ENCODE measurements around the gene ACTR10.
"Not testable (repeated sequence)": the region's sequence is repeated elsewhere in the genome, so short reads cannot be mapped to it uniquely, and the experiment has no call there.

The ACTR10 gene

DNA sequence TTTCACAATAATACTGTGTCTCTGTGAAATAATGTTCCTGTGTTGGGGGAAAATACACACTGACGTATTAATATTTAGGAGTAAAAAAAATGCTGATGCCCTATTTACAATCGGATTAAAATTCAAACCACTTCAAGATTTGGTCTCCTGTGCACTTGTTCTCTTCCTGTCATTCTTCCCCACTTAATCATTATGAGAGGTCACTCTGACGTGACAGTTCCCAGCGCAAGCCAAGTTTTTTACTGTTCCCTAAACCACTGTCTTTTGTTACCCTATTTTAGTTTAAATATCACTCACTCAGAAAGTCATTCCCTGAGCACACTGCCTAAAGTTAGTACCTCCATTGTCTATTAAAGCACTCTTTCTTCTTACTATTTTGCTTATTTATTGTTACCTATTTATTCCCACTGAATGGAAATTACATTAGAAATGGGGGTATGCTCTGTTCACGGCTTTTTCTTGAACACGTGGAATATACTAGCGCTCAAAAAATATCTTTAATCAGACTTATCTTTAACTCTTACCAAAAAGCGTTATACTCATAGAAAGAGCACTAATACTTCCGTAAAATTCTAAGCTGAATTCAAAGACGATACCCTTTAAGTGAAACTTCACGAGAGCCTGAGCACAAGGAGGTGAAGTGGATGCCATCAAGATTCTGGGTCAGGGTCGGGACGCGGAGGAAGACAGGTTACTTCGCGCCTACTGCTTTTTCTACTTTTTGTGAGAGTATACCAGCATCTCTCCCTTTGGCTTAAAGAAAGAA is 44.0 kb downstream of the ACTR10 start:
- Histone ChIP-seq H3K27ac (peak overlapping the region; percentile 84 to 94), H3K4me3 (peak overlapping the region; percentile 78)
- TF ChIP-seq, protein P1, sequence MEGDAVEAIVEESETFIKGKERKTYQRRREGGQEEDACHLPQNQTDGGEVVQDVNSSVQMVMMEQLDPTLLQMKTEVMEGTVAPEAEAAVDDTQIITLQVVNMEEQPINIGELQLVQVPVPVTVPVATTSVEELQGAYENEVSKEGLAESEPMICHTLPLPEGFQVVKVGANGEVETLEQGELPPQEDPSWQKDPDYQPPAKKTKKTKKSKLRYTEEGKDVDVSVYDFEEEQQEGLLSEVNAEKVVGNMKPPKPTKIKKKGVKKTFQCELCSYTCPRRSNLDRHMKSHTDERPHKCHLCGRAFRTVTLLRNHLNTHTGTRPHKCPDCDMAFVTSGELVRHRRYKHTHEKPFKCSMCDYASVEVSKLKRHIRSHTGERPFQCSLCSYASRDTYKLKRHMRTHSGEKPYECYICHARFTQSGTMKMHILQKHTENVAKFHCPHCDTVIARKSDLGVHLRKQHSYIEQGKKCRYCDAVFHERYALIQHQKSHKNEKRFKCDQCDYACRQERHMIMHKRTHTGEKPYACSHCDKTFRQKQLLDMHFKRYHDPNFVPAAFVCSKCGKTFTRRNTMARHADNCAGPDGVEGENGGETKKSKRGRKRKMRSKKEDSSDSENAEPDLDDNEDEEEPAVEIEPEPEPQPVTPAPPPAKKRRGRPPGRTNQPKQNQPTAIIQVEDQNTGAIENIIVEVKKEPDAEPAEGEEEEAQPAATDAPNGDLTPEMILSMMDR (IDR thresholded peaks at IDR 0.05): no peak
- DNase-seq (ENCODE audit: low spot score): no peak

DNA sequence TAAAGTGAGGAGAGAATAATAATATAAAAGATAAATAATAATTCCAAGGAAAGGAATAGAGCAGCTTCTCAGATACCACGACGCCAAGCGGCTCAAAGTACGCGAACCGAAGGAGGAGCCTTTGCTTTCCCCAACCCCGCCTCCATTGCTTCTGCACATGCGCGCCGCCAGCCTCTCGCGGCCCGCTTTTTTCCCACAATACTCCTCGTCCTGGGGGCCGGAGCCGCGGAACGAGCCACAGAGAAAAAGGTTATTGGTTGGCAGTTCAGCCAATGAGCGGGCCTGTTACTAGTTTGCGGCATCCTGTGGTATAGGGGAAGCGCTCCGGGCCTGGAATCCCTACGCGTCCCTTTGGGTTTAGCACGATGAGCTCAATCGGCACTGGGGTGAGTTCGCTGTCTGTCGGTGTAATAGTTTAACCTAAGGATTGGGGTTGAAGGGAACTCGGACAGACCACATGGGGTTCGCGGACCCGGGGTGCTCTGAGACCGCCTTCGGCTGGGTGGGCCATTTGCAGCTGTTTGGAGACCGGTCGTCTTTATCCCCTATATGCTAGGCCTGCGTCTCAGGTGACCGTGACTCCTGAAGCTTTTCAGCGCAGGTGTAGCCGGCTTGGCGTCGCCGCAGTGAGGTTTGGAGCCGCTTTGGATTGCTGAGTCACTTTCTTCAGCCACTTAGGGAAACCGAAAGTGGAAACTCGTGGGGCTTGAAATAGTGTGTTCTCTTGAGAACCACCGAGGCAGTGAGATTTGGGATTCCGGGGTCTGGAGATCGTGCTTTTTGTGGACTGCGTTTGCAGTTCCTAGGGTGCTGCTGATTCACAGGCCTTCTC is 44.8 kb downstream of the ACTR10 start, which contains the start of gene PSMA3:
Gene PSMA3, plus strand, starts transcription at position 288 of the 832 bp plus-strand sequence. Its CDS starts 78 bp downstream, at position 366.
- TF ChIP-seq, protein P1 (IDR thresholded peaks at IDR 0.05): no peak

DNA sequence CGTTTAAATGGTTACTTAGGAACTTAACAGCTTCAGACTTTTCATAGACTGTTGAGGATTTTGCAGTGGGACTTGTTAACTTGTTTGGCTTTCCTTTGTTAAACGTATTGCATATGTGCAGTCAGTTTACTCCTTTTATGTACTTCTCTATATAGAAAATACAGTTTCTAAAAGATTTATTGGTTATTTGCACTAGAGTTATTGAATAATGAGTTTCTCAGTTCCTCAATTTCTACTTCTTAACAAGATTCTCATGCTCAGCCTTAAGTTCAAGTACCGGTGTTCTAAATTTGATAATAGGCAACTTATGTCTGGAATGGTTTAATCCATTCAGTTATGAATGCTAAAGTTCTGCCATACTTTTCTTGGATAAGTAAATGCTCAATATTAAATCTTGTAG is 45.6 kb downstream of the ACTR10 start:
- Histone ChIP-seq H3K4me3 (peak overlapping the region; percentile 78), H3K27ac (peak overlapping the region in 1 of 2 donors; percentile 94)
- TF ChIP-seq, protein P1 (IDR thresholded peaks at IDR 0.05): no peak
- no peak for DNase-seq (ENCODE audit: low spot score)

More for the DNA sequence above, 44.8 kb downstream of the ACTR10 start, which contains the start of gene PSMA3:
- peak; percentile 98 for DNase-seq (ENCODE audit: low spot score)
- peak within 1 kb of the TSS; percentile 93 to 94 for H3K27ac ChIP-seq
- peak within 1 kb of the TSS; percentile 78 for H3K4me3 ChIP-seq

DNA sequence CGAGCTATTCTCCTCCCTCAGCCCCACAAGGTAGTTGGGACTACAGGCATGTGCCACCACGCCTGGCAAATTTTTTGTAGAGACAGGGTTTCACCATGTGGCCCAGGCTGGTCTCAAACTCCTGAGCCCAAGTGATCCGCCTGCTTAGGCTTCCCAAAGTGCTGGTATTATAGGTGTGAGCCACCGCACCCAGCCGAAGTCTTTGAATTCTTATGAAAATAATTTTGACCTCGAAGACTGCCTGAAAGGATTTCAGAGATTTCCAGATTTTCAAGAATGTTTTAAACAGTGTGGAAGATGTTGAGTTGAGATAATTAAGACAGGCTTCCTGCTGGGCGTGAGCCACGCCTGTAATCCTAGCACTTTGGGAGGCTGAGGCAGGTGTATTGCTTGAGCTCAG is 49.7 kb downstream of the ACTR10 start:
- no peak overlapping the region for H3K4me3 ChIP-seq
- no peak for DNase-seq (ENCODE audit: low spot score)
- H3K27ac ChIP-seq: no peak overlapping the region
- TF ChIP-seq, protein P1 (IDR thresholded peaks at IDR 0.05): no peak

DNA sequence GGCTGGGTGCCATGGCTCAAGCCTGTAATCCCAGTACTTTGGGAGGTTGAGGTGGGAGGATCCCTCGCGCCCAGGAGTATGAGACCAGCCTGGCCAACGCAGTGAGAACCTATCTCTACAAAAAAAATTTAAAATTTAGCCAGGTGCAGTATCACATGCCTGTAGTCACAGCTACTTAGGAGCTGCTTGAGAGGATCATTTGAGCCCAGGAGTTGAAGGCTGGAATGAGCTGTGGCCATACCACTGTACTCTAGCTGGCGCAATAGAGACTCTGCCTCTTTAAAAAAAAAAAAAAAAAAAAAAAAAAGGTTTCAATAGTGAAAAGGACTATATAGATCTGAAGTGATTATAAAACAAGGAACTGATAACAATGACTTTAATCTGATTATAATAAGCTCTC is 58.2 kb downstream of the ACTR10 start:
- TF ChIP-seq, protein P1 (IDR thresholded peaks at IDR 0.05): no peak
- DNase-seq (ENCODE audit: low spot score): no peak
- no peak overlapping the region for H3K4me3 ChIP-seq
- no peak overlapping the region for H3K27ac ChIP-seq

DNA sequence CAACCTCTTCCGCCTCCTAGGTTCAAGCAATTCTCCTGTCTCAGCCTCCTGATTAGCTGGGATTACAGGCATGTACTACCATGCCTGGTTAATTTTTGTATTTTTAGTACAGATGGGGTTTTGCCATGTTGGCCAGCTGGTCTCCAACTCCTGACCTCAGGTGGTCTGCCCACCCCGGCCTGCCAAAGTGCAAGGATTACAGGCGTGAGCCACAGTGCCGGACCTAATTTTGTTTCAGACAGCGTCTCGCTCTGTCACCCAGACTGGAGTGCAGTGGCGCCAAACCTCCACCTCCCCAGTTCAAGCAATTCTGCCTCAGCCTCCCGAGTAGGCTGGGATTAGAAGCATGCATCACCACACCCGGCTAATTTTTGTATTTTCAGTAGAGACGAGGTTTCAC is 62.1 kb downstream of the ACTR10 start:
- DNase-seq (ENCODE audit: low spot score); H3K4me3 ChIP-seq; H3K27ac ChIP-seq: not testable (repeated sequence)

DNA sequence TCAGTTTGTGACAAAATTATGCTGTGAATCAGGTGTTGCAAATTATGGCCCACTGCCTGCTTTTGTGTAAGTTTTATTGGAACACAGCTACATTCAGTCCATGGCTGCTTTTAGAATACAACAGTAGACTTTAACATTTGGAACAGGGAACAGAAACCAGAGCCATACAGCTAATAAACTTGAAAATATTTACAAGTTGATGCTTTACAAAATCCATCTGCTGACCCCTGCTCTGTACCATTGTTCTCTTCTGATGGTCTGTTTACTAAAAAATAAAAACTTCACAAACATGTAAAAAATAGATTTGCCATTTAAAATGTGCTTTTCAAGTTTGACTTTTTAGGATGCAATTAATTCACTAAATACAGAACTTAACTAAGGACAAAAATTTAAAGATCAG is 65.5 kb downstream of the ACTR10 start:
- no peak overlapping the region for H3K27ac ChIP-seq
- TF ChIP-seq, protein P1 (IDR thresholded peaks at IDR 0.05): no peak
- H3K4me3 ChIP-seq: no peak overlapping the region
- DNase-seq (ENCODE audit: low spot score): no peak
